Measurements from ENCODE around the gene SAMD10. TPM values are rescaled to one million over a fixed set of nuclear protein-coding genes. Genes with fewer than 3 reads are reported as not detected.

Gene SAMD10
- total RNA-seq, 4 donors from 2014 or later, result 5.9 to 86.2 (median 19.4) TPM

DNA sequence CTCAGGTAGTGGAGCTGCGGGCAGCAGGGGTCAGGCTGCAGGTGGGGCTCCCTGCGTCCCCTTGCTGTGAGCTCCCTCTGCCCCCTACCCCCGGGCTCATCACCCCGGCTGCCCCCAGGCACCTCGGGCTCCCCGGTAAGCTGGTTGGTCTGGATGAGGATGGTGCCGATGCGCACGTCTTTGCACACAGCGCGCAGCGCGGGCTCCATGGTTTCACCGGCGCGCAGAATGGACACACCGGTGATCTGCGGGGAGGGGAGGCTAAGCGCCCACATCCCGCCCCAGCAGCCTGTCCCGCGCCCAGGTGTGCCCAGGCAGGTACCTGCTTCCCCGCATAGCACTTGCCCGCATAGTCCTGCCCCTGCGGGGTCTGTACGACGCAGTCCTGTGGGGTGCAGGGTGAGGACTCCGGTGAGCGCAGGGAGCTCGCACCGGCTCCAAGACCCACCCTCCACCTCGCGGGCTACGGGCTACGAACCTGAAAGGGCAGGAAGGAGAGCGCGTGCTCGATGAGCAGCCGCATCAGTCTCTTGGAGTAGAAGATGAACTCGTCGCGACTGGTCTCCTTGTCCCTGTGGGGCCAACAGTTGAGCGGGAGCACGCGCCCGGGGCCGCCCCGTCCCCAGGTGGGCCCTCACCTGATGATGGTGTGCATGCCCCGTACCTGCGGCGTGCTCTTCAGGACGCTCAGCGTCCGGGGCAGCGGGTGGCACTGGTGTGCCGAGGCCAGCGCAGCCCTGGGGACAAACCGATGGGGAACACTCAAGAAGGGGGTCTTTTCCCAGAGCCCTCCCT lies 38.8 kb downstream of the SAMD10 start:
- Histone ChIP-seq H3K27ac (peak overlapping the region in 1 of 4 donors; percentile 72), H3K4me1 (peaks cover 0 to 3% (median 0%) of the 10 kb centered on the region in 4 donors), H3K36me3 (peaks cover 0 to 34% (median 11%) of the 10 kb centered on the region in 4 donors), H3K27me3 (no peaks in the 10 kb centered on the region), H3K9me3 (no peaks in the 10 kb centered on the region), H3K4me3 (no peak overlapping the region)
- no peak for DNase-seq
- in situ Hi-C loops (cut with MboI; ENCODE audit: low pct_ligation_motif_present in 1 of 4, low pct_unique_long_range_greater_than_20kb in 1 of 4, low sequenced_read_pairs in 3 of 4) (no loop called here), intact Hi-C loops (cut with DNase I; ENCODE audit: low total_unique reads) (loop anchor here (1.0 kb wide), 1 partner anchor 45 kb away; the partner anchor contains the start of gene DNAJC5)
- no peak for TF ChIP-seq POLR2AphosphoS5 (IDR thresholded peaks at IDR 0.05)
- TF ChIP-seq EP300 (IDR thresholded peaks at IDR 0.05; ENCODE audit: low read depth), result no peak
- TF ChIP-seq, protein P1, sequence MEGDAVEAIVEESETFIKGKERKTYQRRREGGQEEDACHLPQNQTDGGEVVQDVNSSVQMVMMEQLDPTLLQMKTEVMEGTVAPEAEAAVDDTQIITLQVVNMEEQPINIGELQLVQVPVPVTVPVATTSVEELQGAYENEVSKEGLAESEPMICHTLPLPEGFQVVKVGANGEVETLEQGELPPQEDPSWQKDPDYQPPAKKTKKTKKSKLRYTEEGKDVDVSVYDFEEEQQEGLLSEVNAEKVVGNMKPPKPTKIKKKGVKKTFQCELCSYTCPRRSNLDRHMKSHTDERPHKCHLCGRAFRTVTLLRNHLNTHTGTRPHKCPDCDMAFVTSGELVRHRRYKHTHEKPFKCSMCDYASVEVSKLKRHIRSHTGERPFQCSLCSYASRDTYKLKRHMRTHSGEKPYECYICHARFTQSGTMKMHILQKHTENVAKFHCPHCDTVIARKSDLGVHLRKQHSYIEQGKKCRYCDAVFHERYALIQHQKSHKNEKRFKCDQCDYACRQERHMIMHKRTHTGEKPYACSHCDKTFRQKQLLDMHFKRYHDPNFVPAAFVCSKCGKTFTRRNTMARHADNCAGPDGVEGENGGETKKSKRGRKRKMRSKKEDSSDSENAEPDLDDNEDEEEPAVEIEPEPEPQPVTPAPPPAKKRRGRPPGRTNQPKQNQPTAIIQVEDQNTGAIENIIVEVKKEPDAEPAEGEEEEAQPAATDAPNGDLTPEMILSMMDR (IDR thresholded peaks at IDR 0.05), result no peak
- no peak for TF ChIP-seq POLR2A (IDR thresholded peaks at IDR 0.05)
- 93% methylated on average over 58 of the region's 58 CpGs; no CpG with 5 or more reads in 1 of the 2 donors for WGBS, 2 donors (ENCODE audit: low coverage in 1 of 2)

DNA sequence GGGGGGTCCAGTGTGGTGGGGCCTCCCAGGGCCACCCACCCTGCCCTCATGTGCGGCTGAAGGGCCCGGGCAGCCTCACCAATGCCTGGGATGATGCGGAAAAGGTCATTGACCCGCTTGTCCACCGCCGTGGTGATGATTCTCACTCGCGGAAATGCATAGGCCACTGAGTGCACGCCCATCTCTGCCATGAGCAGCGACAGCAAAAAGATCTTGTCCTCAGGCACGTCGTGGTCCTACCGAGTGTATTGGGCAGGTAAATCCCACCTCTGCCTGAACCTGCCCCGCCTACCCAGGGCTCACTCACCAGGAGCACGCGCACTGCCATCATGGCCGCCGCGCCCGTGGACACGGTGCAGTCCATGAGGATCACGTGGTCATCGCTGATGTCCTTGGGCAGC lies 39.4 kb downstream of the SAMD10 start:
- Histone ChIP-seq H3K27ac (no peak overlapping the region), H3K36me3 (peaks cover 0 to 31% (median 11%) of the 10 kb centered on the region in 4 donors), H3K9me3 (no peaks in the 10 kb centered on the region), H3K4me1 (peaks cover 0 to 3% (median 0%) of the 10 kb centered on the region in 4 donors), H3K27me3 (no peaks in the 10 kb centered on the region), H3K4me3 (no peak overlapping the region)
- DNase-seq, result no peak
- WGBS, 2 donors (ENCODE audit: low coverage in 1 of 2), result 96 to 100% methylated on average over 2 to 23 of the region's 23 CpGs
- in situ Hi-C loops (cut with MboI; ENCODE audit: low pct_ligation_motif_present in 1 of 4, low pct_unique_long_range_greater_than_20kb in 1 of 4, low sequenced_read_pairs in 3 of 4), result no loop called here
- intact Hi-C loops (cut with DNase I; ENCODE audit: low total_unique reads), result loop anchor here (1.0 kb wide), 1 partner anchor 45 kb away; the partner anchor contains the start of gene DNAJC5
- TF ChIP-seq EP300 (IDR thresholded peaks at IDR 0.05; ENCODE audit: low read depth) (no peak), POLR2A (IDR thresholded peaks at IDR 0.05) (no peak), POLR2AphosphoS5 (IDR thresholded peaks at IDR 0.05) (no peak)
- TF ChIP-seq, protein P1 (IDR thresholded peaks at IDR 0.05), result no peak

DNA sequence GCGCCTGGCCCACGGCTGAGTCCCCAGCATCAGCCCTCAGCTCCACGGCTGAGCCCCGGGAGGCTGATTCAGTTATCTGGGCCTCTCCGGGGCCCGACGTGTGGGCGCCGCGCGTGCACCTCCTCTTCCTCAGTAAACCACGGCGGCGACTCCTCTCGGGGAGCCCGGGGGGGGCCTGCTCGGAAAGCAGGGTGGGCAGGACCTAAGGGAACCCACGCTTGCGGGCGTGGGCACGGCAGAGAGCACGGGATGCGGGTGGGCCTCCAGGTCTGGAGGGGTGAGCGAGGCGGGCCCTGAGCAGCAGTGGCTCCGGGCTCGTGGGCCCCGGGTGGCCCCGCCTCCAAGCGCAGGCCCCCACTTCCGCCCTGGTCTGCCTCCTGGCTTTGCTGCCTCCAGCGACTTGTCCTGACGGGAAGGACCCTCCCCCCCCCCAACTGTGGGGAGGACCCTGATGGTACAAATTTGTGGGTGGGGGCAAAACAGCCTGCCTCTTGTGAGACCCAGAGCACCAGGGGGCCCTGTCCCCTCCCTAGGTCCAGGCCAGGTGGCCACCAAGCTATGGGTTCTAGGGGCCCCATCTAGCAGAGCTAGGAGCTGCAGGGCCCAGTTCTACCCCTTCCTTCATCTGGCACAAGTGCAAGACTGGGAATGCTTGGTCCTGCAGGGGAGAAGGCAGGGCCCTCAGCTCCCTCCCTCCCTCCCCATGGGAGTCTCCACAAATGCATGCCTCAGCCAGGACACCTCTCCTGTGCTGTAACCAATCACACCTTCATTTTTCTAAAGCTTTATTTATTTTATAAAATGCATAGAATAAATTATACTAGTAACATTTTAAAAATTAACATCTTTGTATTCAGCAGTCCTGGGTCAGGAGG lies 40.1 kb downstream of the SAMD10 start:
- in situ Hi-C loops (cut with MboI; ENCODE audit: low pct_ligation_motif_present in 1 of 4, low pct_unique_long_range_greater_than_20kb in 1 of 4, low sequenced_read_pairs in 3 of 4), result no loop called here
- Histone ChIP-seq H3K27me3 (no peaks in the 10 kb centered on the region), H3K4me1 (peaks cover 0 to 3% (median 0%) of the 10 kb centered on the region in 4 donors), H3K4me3 (no peak overlapping the region), H3K9me3 (no peaks in the 10 kb centered on the region), H3K36me3 (peaks cover 0 to 25% (median 11%) of the 10 kb centered on the region in 4 donors), H3K27ac (no peak overlapping the region)
- intact Hi-C loops (cut with DNase I; ENCODE audit: low total_unique reads), result no loop called here
- no peak for DNase-seq
- 92% methylated on average over 30 of the region's 33 CpGs; no CpG with 5 or more reads in 1 of the 2 donors for WGBS, 2 donors (ENCODE audit: low coverage in 1 of 2)
- TF ChIP-seq EP300 (IDR thresholded peaks at IDR 0.05; ENCODE audit: low read depth) (no peak), POLR2AphosphoS5 (IDR thresholded peaks at IDR 0.05) (no peak), POLR2A (IDR thresholded peaks at IDR 0.05) (no peak)
- TF ChIP-seq, protein P1 (IDR thresholded peaks at IDR 0.05), result no peak

DNA sequence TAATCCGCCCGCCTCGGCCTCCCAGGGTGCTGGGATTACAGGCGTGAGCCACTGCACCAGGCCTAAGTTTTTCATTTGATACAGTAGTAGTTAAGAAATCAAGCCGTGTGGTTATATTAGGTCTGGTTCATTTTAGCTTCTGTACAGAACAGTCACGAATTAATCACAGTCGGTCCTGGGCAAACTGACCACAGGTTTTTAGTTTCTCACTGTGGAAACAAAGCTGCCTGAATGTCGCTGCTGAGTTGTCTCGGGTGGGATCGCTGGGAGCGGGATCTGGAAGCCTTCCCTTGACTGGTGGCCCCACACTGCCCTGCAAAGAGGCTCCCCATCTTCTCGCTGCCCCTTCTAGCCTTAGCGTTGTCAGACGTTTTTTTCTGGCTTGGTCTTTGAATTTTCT lies 41.8 kb downstream of the SAMD10 start:
- TF ChIP-seq, protein P1 (IDR thresholded peaks at IDR 0.05), result no peak
- no peak for TF ChIP-seq EP300 (IDR thresholded peaks at IDR 0.05; ENCODE audit: low read depth)
- TF ChIP-seq POLR2AphosphoS5 (IDR thresholded peaks at IDR 0.05), result no peak
- TF ChIP-seq POLR2A (IDR thresholded peaks at IDR 0.05), result no peak
- Histone ChIP-seq H3K4me3 (no peak overlapping the region), H3K27ac (no peak overlapping the region), H3K36me3 (peaks cover 0 to 14% (median 5%) of the 10 kb centered on the region in 4 donors), H3K9me3 (no peaks in the 10 kb centered on the region), H3K27me3 (no peaks in the 10 kb centered on the region), H3K4me1 (peaks cover 0 to 3% (median 0%) of the 10 kb centered on the region in 4 donors)
- intact Hi-C loops (cut with DNase I; ENCODE audit: low total_unique reads), result no loop called here
- in situ Hi-C loops (cut with MboI; ENCODE audit: low pct_ligation_motif_present in 1 of 4, low pct_unique_long_range_greater_than_20kb in 1 of 4, low sequenced_read_pairs in 3 of 4), result no loop called here
- 80 to 88% methylated on average over 1 to 14 of the region's 14 CpGs for WGBS, 2 donors (ENCODE audit: low coverage in 1 of 2)
- DNase-seq, result no peak

Measured in transverse colon (tissue), 4 donors.